ENCODE results near the gene CARNS1.

DNA sequence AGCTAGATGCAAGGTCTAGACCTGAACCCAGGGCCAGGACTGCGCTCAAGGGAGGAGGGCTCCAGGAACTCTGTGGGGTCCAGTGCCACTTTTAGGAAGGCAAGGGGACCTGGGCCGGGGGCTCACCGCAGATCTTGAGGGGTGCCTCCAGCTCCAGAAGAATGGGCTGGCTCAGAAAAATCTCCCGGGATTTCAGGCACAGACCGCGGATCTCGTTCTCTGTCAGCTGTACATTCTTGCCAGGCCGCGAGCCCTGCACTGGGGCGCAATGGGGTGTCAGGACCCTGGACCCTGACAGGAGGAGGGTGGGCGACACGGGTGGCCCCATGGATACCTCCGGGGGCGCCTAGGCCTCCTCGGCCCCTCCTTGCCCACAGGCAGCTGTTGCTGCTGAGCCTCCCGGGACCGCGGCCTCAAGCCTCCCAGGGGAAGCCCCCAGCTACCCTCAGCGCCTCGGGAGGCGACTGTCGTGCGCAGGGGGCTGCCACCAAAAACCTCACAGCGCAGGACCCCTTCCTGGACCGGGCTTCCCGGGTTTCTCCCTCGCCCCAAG is 14.5 kb upstream of the CARNS1 start:
- TF ChIP-seq NR2C2 (CRISPR knock-in tag; IDR thresholded peaks at IDR 0.05) (no peak), ZNF416 (CRISPR knock-in tag; IDR thresholded peaks at IDR 0.05) (no peak), TP53 (CRISPR knock-in tag; IDR thresholded peaks at IDR 0.05) (no peak), TCF7 (CRISPR knock-in tag; IDR thresholded peaks at IDR 0.05; ENCODE audit: low read depth) (no peak)
- TF ChIP-seq, protein P1, sequence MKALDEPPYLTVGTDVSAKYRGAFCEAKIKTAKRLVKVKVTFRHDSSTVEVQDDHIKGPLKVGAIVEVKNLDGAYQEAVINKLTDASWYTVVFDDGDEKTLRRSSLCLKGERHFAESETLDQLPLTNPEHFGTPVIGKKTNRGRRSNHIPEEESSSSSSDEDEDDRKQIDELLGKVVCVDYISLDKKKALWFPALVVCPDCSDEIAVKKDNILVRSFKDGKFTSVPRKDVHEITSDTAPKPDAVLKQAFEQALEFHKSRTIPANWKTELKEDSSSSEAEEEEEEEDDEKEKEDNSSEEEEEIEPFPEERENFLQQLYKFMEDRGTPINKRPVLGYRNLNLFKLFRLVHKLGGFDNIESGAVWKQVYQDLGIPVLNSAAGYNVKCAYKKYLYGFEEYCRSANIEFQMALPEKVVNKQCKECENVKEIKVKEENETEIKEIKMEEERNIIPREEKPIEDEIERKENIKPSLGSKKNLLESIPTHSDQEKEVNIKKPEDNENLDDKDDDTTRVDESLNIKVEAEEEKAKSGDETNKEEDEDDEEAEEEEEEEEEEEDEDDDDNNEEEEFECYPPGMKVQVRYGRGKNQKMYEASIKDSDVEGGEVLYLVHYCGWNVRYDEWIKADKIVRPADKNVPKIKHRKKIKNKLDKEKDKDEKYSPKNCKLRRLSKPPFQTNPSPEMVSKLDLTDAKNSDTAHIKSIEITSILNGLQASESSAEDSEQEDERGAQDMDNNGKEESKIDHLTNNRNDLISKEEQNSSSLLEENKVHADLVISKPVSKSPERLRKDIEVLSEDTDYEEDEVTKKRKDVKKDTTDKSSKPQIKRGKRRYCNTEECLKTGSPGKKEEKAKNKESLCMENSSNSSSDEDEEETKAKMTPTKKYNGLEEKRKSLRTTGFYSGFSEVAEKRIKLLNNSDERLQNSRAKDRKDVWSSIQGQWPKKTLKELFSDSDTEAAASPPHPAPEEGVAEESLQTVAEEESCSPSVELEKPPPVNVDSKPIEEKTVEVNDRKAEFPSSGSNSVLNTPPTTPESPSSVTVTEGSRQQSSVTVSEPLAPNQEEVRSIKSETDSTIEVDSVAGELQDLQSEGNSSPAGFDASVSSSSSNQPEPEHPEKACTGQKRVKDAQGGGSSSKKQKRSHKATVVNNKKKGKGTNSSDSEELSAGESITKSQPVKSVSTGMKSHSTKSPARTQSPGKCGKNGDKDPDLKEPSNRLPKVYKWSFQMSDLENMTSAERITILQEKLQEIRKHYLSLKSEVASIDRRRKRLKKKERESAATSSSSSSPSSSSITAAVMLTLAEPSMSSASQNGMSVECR (CRISPR knock-in tag; IDR thresholded peaks at IDR 0.05; ENCODE audit: borderline replicate concordance), result peak; percentile 34; the same call in 1 of the 2 replicates
- TF ChIP-seq, protein P2, sequence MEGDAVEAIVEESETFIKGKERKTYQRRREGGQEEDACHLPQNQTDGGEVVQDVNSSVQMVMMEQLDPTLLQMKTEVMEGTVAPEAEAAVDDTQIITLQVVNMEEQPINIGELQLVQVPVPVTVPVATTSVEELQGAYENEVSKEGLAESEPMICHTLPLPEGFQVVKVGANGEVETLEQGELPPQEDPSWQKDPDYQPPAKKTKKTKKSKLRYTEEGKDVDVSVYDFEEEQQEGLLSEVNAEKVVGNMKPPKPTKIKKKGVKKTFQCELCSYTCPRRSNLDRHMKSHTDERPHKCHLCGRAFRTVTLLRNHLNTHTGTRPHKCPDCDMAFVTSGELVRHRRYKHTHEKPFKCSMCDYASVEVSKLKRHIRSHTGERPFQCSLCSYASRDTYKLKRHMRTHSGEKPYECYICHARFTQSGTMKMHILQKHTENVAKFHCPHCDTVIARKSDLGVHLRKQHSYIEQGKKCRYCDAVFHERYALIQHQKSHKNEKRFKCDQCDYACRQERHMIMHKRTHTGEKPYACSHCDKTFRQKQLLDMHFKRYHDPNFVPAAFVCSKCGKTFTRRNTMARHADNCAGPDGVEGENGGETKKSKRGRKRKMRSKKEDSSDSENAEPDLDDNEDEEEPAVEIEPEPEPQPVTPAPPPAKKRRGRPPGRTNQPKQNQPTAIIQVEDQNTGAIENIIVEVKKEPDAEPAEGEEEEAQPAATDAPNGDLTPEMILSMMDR (IDR thresholded peaks at IDR 0.05), result no peak
- TF ChIP-seq, protein P3, sequence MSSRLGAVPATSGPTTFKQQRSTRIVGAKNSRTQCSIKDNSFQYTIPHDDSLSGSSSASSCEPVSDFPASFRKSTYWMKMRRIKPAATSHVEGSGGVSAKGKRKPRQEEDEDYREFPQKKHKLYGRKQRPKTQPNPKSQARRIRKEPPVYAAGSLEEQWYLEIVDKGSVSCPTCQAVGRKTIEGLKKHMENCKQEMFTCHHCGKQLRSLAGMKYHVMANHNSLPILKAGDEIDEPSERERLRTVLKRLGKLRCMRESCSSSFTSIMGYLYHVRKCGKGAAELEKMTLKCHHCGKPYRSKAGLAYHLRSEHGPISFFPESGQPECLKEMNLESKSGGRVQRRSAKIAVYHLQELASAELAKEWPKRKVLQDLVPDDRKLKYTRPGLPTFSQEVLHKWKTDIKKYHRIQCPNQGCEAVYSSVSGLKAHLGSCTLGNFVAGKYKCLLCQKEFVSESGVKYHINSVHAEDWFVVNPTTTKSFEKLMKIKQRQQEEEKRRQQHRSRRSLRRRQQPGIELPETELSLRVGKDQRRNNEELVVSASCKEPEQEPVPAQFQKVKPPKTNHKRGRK (CRISPR knock-in tag; IDR thresholded peaks at IDR 0.05; ENCODE audit: borderline replicate concordance), result no peak

All from WTC11 (cell line).